Astrocyte (in vitro differentiated cells and primary cell): ENCODE measurements around the gene FHL1. TPM values are rescaled to one million over a fixed set of nuclear protein-coding genes. Genes with fewer than 3 reads are reported as not detected.

Experiments
- DNase-seq: peaks from one replicate; pipeline ENCODE4 v3.0.0-alpha.2; 2010; ENCODE audit warnings: low read depth
- FAIRE-seq: peaks from 2 replicates; lab custom pipeline; 2011; peaks lifted over from hg19 to GRCh38; lab: Jason Lieb, UNC
- H2AFZ ChIP-seq: 2 replicates; pipeline ENCODE4 v1.6.0; 2012; ENCODE audit warnings: low read depth, low read length, inconsistent platforms
- H3K27ac ChIP-seq: 2 replicates; pipeline ENCODE4 v1.5.1; 2011; ENCODE audit warnings: low read depth, low read length, inconsistent platforms
- H3K27me3 ChIP-seq: 2 replicates; pipeline ENCODE4 v1.6.0; 2011; ENCODE audit warnings: low read length, inconsistent platforms; ENCODE audit not compliant: insufficient read depth
- H3K36me3 ChIP-seq: 2 replicates; pipeline ENCODE4 v1.5.1; 2011; ENCODE audit warnings: low read length, inconsistent platforms; ENCODE audit not compliant: insufficient read depth
- H3K4me1 ChIP-seq: 2 replicates; pipeline ENCODE4 v1.5.1; 2011; ENCODE audit warnings: low read length, inconsistent platforms; ENCODE audit not compliant: insufficient read depth
- H3K4me2 ChIP-seq: 2 replicates; pipeline ENCODE4 v1.6.0; 2012; ENCODE audit warnings: low read length, inconsistent platforms
- H3K4me3 ChIP-seq: 2 replicates; pipeline ENCODE4 v1.5.1; 2011; ENCODE audit warnings: low read depth, mild to moderate bottlenecking, low read length, inconsistent platforms; ENCODE audit not compliant: insufficient read depth
- H3K79me2 ChIP-seq: 2 replicates; pipeline ENCODE4 v1.6.0; 2012; ENCODE audit warnings: mild to moderate bottlenecking, low read length, inconsistent platforms; ENCODE audit not compliant: insufficient read depth
- H3K9ac ChIP-seq: 2 replicates; pipeline ENCODE4 v1.6.0; 2012; ENCODE audit warnings: mild to moderate bottlenecking, low read length, inconsistent platforms
- H3K9me3 ChIP-seq: 2 replicates; pipeline ENCODE4 v1.5.1; 2012; ENCODE audit warnings: low read depth, mild to moderate bottlenecking, low read length, inconsistent platforms; ENCODE audit not compliant: insufficient read depth
- H4K20me1 ChIP-seq: 2 replicates; pipeline ENCODE4 v1.6.0; 2012; ENCODE audit warnings: low read length, inconsistent platforms; ENCODE audit not compliant: insufficient read depth
- H3K27ac Mint-ChIP-seq: one replicate; pipeline ENCODE4 v1.8.0; 2021; ENCODE audit warnings: mild to moderate bottlenecking, mixed read lengths; ENCODE audit not compliant: unreplicated experiment
- H3K27me3 Mint-ChIP-seq: one replicate; pipeline ENCODE4 v1.8.0; 2021; ENCODE audit warnings: low read depth, mixed read lengths; ENCODE audit not compliant: unreplicated experiment
- H3K36me3 Mint-ChIP-seq: one replicate; pipeline ENCODE4 v1.8.0; 2021; ENCODE audit warnings: low read depth, mixed read lengths; ENCODE audit not compliant: unreplicated experiment
- H3K4me1 Mint-ChIP-seq: one replicate; pipeline ENCODE4 v1.8.0; 2021; ENCODE audit warnings: low read depth, mixed read lengths; ENCODE audit not compliant: unreplicated experiment
- H3K4me3 Mint-ChIP-seq: one replicate; pipeline ENCODE4 v1.8.0; 2021; ENCODE audit warnings: mild to moderate bottlenecking, moderate library complexity, mixed read lengths; ENCODE audit not compliant: unreplicated experiment
- H3K9me3 Mint-ChIP-seq: one replicate; pipeline ENCODE4 v1.8.0; 2021; ENCODE audit warnings: mild to moderate bottlenecking, mixed read lengths; ENCODE audit not compliant: unreplicated experiment
- CTCF ChIP-seq: IDR thresholded peaks from 2 replicates; pipeline ENCODE4 v1.5.1; 2011; ENCODE audit warnings: low read depth, mild to moderate bottlenecking, inconsistent platforms, low read length, moderate library complexity; ENCODE audit not compliant: insufficient read depth
- EZH2 ChIP-seq: IDR thresholded peaks from 2 replicates; pipeline ENCODE4 v1.6.1; 2012; ENCODE audit warnings: mild to moderate bottlenecking, low read length, inconsistent platforms; ENCODE audit not compliant: insufficient read depth
- total RNA-seq: library from RNA; stranded (reverse); gene quantifications from 2 replicates; pipeline ENCODE4 v1.2.1, GENCODE V29; 2021

FHL1 gene
- total RNA-seq, 1 donor from 2014 or later: 115 TPM

GRCh38 chrX:136209751-136210150, 62.4 kb downstream of the FHL1 start:
- H3K27ac Mint-ChIP-seq: no peak overlapping the region
- peaks cover 2% of the 10 kb centered on the region for H3K9me3 Mint-ChIP-seq
- Histone ChIP-seq H3K36me3 (no peaks in the 10 kb centered on the region), H3K9ac (no peak overlapping the region), H3K9me3 (no peaks in the 10 kb centered on the region), H3K4me2 (no peak overlapping the region), H3K79me2 (no peaks in the 10 kb centered on the region), H3K27me3 (no peaks in the 10 kb centered on the region), H3K4me1 (peaks cover 10% of the 10 kb centered on the region), H2AFZ (no peak overlapping the region), H3K27ac (no peak overlapping the region), H4K20me1 (no peaks in the 10 kb centered on the region), H3K4me3 (no peak overlapping the region)
- H3K4me1 Mint-ChIP-seq: peaks cover 19% of the 10 kb centered on the region
- no peaks in the 10 kb centered on the region for H3K27me3 Mint-ChIP-seq
- DNase-seq: no peak
- TF ChIP-seq EZH2 (no peak), CTCF (no peak)
- no peaks in the 10 kb centered on the region for H3K36me3 Mint-ChIP-seq
- FAIRE-seq: peak; percentile 95
- H3K4me3 Mint-ChIP-seq: no peak overlapping the region

GRCh38 chrX:136210243-136210642, 62.9 kb downstream of the FHL1 start:
- Histone ChIP-seq H3K27me3 (no peaks in the 10 kb centered on the region), H3K4me2 (no peak overlapping the region), H3K4me3 (no peak overlapping the region), H2AFZ (no peak overlapping the region), H4K20me1 (no peaks in the 10 kb centered on the region), H3K9ac (no peak overlapping the region), H3K79me2 (no peaks in the 10 kb centered on the region), H3K4me1 (peaks cover 13% of the 10 kb centered on the region), H3K9me3 (no peaks in the 10 kb centered on the region), H3K36me3 (no peaks in the 10 kb centered on the region), H3K27ac (no peak overlapping the region)
- Mint-ChIP-seq H3K4me3 (no peak overlapping the region), H3K4me1 (peaks cover 17% of the 10 kb centered on the region), H3K9me3 (peaks cover 2% of the 10 kb centered on the region), H3K27me3 (no peaks in the 10 kb centered on the region), H3K36me3 (no peaks in the 10 kb centered on the region), H3K27ac (no peak overlapping the region)
- FAIRE-seq: peak; percentile 82
- DNase-seq: no peak
- TF ChIP-seq EZH2 (no peak), CTCF (no peak)

GRCh38 chrX:136210806-136211205, 63.5 kb downstream of the FHL1 start:
- no peaks in the 10 kb centered on the region for H3K79me2 ChIP-seq
- TF ChIP-seq CTCF (no peak), EZH2 (no peak)
- H3K9me3 ChIP-seq: no peaks in the 10 kb centered on the region
- Mint-ChIP-seq H3K4me1 (peaks cover 22% of the 10 kb centered on the region), H3K36me3 (no peaks in the 10 kb centered on the region), H3K27ac (no peak overlapping the region), H3K27me3 (no peaks in the 10 kb centered on the region), H3K4me3 (no peak overlapping the region), H3K9me3 (peaks cover 2% of the 10 kb centered on the region)
- no peak overlapping the region for H3K27ac ChIP-seq
- H3K27me3 ChIP-seq: no peaks in the 10 kb centered on the region
- peaks cover 17% of the 10 kb centered on the region for H3K4me1 ChIP-seq
- H3K9ac ChIP-seq: no peak overlapping the region
- no peak for DNase-seq
- FAIRE-seq: no peak
- H2AFZ ChIP-seq: no peak overlapping the region
- H3K4me2 ChIP-seq: no peak overlapping the region
- H3K36me3 ChIP-seq: no peaks in the 10 kb centered on the region
- no peaks in the 10 kb centered on the region for H4K20me1 ChIP-seq
- H3K4me3 ChIP-seq: no peak overlapping the region
